ENCODE measurements around the gene ENGASE. TPM values are rescaled to one million over a fixed set of nuclear protein-coding genes. Genes with fewer than 3 reads are reported as not detected.
"Not testable (repeated sequence)": the region's sequence is repeated elsewhere in the genome, so short reads cannot be mapped to it uniquely, and the experiment has no call there.

The ENGASE gene
- total RNA-seq, 1 donor from 2014 or later = 11.5 TPM

DNA sequence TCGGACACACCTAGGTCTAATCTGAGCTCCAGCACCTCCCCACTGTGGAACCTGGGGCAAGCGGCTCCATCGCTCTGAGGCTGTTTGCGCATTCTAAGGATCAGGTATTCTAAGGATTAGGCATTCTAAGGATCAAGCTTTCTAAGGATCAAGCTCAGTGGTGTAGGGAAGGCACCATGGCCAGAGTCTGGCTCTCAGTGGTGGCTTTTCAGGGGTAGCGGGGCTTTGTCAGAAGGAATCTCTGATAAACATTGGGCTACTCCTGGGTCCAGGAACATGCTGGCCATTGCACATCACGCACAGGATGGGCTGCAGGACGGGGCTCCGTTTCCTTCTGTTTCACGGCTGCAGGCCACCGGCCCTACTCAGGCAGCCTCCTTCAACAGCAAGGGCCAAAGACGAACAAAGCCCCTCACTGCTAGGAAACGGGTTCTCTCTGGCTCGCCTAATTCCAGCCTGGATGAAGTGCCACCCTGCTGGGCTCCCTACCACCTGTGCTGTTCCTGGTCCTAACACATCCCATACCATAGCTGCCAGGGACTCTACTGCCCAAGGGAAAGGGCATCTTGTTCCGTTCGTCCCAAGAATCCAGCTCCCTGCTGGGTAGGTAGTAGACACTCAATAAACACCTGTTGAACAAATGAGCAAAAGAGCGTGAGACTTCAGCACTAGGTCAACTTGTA, 45.2 kb upstream of the ENGASE start:
- H3K27me3 Mint-ChIP-seq (ENCODE audit: low read depth, unreplicated experiment) = peaks cover 49% of the 10 kb centered on the region
- H3K4me3 ChIP-seq (ENCODE audit: insufficient read depth, low read depth, low read length) = no peak overlapping the region
- H4K20me1 ChIP-seq (ENCODE audit: insufficient read depth, low read length) = no peaks in the 10 kb centered on the region
- H3K27ac Mint-ChIP-seq (ENCODE audit: unreplicated experiment) = no peak overlapping the region
- no peak overlapping the region for H3K27ac ChIP-seq (ENCODE audit: low read depth, low read length)
- no peaks in the 10 kb centered on the region for H3K36me3 Mint-ChIP-seq (ENCODE audit: low read depth, unreplicated experiment)
- no peak overlapping the region for H3K4me3 Mint-ChIP-seq (ENCODE audit: unreplicated experiment)
- H3K4me2 ChIP-seq (ENCODE audit: low read length) = no peak overlapping the region
- H3K36me3 ChIP-seq (ENCODE audit: insufficient read depth, low read length) = no peaks in the 10 kb centered on the region
- peaks cover 19% of the 10 kb centered on the region for H3K4me1 Mint-ChIP-seq (ENCODE audit: low read depth, unreplicated experiment)
- no peak overlapping the region for H2AFZ ChIP-seq (ENCODE audit: low read depth, low read length)
- no peaks in the 10 kb centered on the region for H3K79me2 ChIP-seq (ENCODE audit: insufficient read depth, low read length)
- no peak for DNase-seq (ENCODE audit: low read depth)
- TF ChIP-seq, protein P1, sequence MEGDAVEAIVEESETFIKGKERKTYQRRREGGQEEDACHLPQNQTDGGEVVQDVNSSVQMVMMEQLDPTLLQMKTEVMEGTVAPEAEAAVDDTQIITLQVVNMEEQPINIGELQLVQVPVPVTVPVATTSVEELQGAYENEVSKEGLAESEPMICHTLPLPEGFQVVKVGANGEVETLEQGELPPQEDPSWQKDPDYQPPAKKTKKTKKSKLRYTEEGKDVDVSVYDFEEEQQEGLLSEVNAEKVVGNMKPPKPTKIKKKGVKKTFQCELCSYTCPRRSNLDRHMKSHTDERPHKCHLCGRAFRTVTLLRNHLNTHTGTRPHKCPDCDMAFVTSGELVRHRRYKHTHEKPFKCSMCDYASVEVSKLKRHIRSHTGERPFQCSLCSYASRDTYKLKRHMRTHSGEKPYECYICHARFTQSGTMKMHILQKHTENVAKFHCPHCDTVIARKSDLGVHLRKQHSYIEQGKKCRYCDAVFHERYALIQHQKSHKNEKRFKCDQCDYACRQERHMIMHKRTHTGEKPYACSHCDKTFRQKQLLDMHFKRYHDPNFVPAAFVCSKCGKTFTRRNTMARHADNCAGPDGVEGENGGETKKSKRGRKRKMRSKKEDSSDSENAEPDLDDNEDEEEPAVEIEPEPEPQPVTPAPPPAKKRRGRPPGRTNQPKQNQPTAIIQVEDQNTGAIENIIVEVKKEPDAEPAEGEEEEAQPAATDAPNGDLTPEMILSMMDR (IDR thresholded peaks at IDR 0.05; ENCODE audit: insufficient read depth, low read depth, low read length) = no peak
- no peak for TF ChIP-seq EZH2 (IDR thresholded peaks at IDR 0.05; ENCODE audit: insufficient read depth, low read length)
- no peak overlapping the region for H3K9ac ChIP-seq (ENCODE audit: low read length)
- peaks cover 22% of the 10 kb centered on the region for H3K27me3 ChIP-seq (ENCODE audit: insufficient read depth, low read length)
- H3K4me1 ChIP-seq (ENCODE audit: insufficient read depth, low read length) = peaks cover 24% of the 10 kb centered on the region
- no peaks in the 10 kb centered on the region for H3K9me3 ChIP-seq (ENCODE audit: insufficient read depth, low read depth, low read length)
- H3K9me3 Mint-ChIP-seq (ENCODE audit: unreplicated experiment) = peaks cover 2% of the 10 kb centered on the region
- FAIRE-seq = no peak

DNA sequence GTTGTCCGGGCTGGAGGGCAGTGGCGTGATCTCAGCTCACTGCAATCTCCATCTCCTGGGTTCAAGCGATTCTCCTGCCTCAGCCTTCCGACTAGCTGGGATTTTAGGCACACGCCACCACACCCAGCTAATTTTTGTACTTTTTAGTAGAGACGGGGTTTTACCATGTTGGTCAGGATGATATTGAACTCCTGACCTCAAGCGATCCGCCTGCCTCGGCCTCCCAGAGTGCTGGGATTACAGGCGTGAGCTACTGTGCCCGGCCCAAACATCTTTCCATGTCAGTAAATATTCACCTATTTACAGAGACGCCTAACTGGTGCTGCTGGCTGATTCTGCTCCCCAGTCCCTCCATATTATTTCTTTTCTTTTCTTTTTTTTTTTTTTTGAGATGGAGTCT, 44.0 kb upstream of the ENGASE start:
- FAIRE-seq; H3K4me3 Mint-ChIP-seq (ENCODE audit: unreplicated experiment); H3K27ac Mint-ChIP-seq (ENCODE audit: unreplicated experiment); H3K9ac ChIP-seq (ENCODE audit: low read length); H3K4me3 ChIP-seq (ENCODE audit: insufficient read depth, low read depth, low read length); H3K36me3 Mint-ChIP-seq (ENCODE audit: low read depth, unreplicated experiment); H4K20me1 ChIP-seq (ENCODE audit: insufficient read depth, low read length); H3K9me3 Mint-ChIP-seq (ENCODE audit: unreplicated experiment); H3K9me3 ChIP-seq (ENCODE audit: insufficient read depth, low read depth, low read length); H3K36me3 ChIP-seq (ENCODE audit: insufficient read depth, low read length); DNase-seq (ENCODE audit: low read depth); H3K79me2 ChIP-seq (ENCODE audit: insufficient read depth, low read length); H3K4me2 ChIP-seq (ENCODE audit: low read length); H3K27ac ChIP-seq (ENCODE audit: low read depth, low read length); H2AFZ ChIP-seq (ENCODE audit: low read depth, low read length): not testable (repeated sequence)
- peaks cover 17% of the 10 kb centered on the region for H3K27me3 ChIP-seq (ENCODE audit: insufficient read depth, low read length)
- H3K27me3 Mint-ChIP-seq (ENCODE audit: low read depth, unreplicated experiment) = peaks cover 44% of the 10 kb centered on the region
- H3K4me1 Mint-ChIP-seq (ENCODE audit: low read depth, unreplicated experiment) = peaks cover 16% of the 10 kb centered on the region
- peaks cover 19% of the 10 kb centered on the region for H3K4me1 ChIP-seq (ENCODE audit: insufficient read depth, low read length)

DNA sequence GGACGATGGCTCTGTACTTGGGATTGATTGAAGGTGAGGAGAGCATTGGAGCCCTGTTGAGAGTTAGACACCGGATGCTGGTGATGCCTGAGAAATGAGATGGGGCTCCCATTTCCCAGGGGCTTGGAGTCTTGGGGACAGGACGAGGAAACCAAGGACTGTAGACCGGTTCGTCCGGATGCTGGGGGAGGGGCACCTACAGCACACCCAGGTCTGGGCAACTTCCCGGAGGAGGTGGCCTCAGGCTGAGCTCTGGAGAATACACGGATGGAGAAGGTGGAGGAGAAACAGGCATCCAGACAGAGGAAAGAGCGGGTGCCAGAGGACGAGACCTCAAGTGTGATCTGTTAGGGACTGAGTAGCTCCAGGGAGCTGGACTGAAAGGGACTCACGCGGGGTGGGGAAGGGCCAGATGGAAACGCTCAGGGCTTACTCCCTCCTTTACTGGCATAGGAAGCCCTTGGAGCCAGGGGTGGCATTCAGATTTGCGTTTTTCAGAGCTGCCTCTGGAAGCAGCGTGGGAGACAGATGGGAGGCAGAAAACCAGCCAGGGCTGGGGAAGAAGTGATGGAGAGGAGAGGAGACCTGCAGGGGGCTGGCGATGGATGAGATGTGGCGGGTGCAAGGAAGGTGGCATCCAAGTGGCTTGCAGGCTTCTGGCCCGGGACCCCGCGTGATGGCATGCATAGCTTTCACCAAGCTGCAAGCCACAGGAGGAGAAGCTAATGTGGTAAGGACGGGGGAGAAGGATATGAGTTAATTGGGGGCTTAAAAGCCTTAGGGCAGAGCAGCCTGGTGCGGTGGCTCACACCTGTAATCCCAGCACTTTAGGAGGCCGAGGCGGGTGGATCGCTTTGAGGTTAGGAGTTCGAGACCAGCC, 42.4 kb upstream of the ENGASE start:
- Histone ChIP-seq H2AFZ (ENCODE audit: low read depth, low read length) (no peak overlapping the region), H3K4me1 (ENCODE audit: insufficient read depth, low read length) (peaks cover 17% of the 10 kb centered on the region), H4K20me1 (ENCODE audit: insufficient read depth, low read length) (no peaks in the 10 kb centered on the region), H3K36me3 (ENCODE audit: insufficient read depth, low read length) (no peaks in the 10 kb centered on the region), H3K4me3 (ENCODE audit: insufficient read depth, low read depth, low read length) (no peak overlapping the region), H3K27me3 (ENCODE audit: insufficient read depth, low read length) (peaks cover 17% of the 10 kb centered on the region), H3K27ac (ENCODE audit: low read depth, low read length) (no peak overlapping the region), H3K4me2 (ENCODE audit: low read length) (no peak overlapping the region), H3K9ac (ENCODE audit: low read length) (no peak overlapping the region), H3K79me2 (ENCODE audit: insufficient read depth, low read length) (no peaks in the 10 kb centered on the region), H3K9me3 (ENCODE audit: insufficient read depth, low read depth, low read length) (no peaks in the 10 kb centered on the region)
- peaks cover 2% of the 10 kb centered on the region for H3K9me3 Mint-ChIP-seq (ENCODE audit: unreplicated experiment)
- TF ChIP-seq, protein P1 (IDR thresholded peaks at IDR 0.05; ENCODE audit: insufficient read depth, low read depth, low read length) = no peak
- no peak for TF ChIP-seq EZH2 (IDR thresholded peaks at IDR 0.05; ENCODE audit: insufficient read depth, low read length)
- peaks cover 7% of the 10 kb centered on the region for H3K4me1 Mint-ChIP-seq (ENCODE audit: low read depth, unreplicated experiment)
- H3K27me3 Mint-ChIP-seq (ENCODE audit: low read depth, unreplicated experiment) = peaks cover 44% of the 10 kb centered on the region
- no peak overlapping the region for H3K4me3 Mint-ChIP-seq (ENCODE audit: unreplicated experiment)
- DNase-seq (ENCODE audit: low read depth) (no peak), FAIRE-seq (no peak)
- no peaks in the 10 kb centered on the region for H3K36me3 Mint-ChIP-seq (ENCODE audit: low read depth, unreplicated experiment)
- no peak overlapping the region for H3K27ac Mint-ChIP-seq (ENCODE audit: unreplicated experiment)
